ENCODE data around the gene P2RX4.

GRCh38 chr12:121205491-121205890, 4.4 kb upstream of the P2RX4 start:
- TF ChIP-seq CTCF (IDR thresholded peaks at IDR 0.05), result no peak
- no peak for TF ChIP-seq POLR2A (IDR thresholded peaks at IDR 0.05)
- TF ChIP-seq POLR2AphosphoS5 (IDR thresholded peaks at IDR 0.05), result no peak
